Measurements from ENCODE around the gene MBNL2. TPM values are rescaled to one million over a fixed set of nuclear protein-coding genes. Genes with fewer than 3 reads are reported as not detected.

Gene MBNL2
- total and polyA plus RNA-seq, 11 donors: 18.5 to 100 (median 81.4) TPM

DNA sequence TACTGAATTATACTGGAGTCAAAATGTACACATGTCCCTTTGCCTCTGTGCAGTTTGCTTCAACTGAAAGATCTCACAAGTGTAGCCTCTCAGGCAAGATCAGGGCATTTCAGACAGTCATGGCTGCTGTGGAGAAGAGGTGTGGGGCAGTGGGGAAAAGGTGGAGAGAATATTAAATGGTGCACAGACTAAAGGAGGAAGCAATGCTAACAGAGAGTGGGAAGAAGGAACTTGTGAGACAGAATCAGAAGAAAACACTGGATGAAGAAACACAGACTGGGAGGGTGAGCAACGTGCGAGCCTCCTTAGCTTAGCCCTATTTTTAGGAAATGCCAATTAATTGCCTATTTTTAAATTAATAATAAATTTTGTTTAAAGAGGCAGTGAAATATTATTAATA lies 162.2 kb downstream of the MBNL2 start:
- intact Hi-C loops (cut with DNase I): loop anchor here in 1 of 10 donors (10.0 kb wide), 1 partner anchor 190 kb away; no protein-coding TSS in a partner anchor
- Histone ChIP-seq H3K9me3 (no peaks in the 10 kb centered on the region), H3K36me3 (peaks cover 0 to 55% (median 12%) of the 10 kb centered on the region in 9 donors), H3K27ac (peak overlapping the region in 1 of 12 donors; percentile 75), H3K27me3 (no peaks in the 10 kb centered on the region), H3K4me3 (no peak overlapping the region), H3K4me1 (peaks cover 0 to 59% (median 12%) of the 10 kb centered on the region in 12 donors)
- DNase-seq (no peak), ATAC-seq (peak in 2 of 4 donors; percentile 13 to 31)
- WGBS, 4 donors: 56 to 69% (median 60%) methylated on average over 2 of the region's 2 CpGs
- TF ChIP-seq CTCF (IDR thresholded peaks at IDR 0.05) (no peak), POLR2A (IDR thresholded peaks at IDR 0.05) (no peak)

DNA sequence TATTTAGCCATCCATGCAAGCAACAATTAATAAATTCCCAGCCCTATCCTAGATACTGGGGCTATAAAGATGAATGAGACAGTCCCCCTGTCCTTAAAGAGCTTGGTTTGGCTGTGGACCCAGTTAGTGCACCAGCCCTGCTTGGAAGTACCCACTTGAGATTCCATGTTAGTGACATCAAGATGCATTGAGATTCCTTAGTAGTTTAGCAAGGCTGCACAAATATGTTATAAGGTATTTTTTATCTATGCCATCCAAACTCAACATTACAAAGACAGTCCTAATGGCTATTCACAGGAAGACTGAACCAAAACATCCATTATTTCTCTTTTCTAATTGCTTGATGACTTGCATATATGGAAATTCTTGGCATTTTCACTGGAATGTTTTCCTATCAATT lies 163.0 kb downstream of the MBNL2 start:
- Histone ChIP-seq H3K27me3 (no peaks in the 10 kb centered on the region), H3K36me3 (peaks cover 0 to 48% (median 12%) of the 10 kb centered on the region in 9 donors), H3K9me3 (no peaks in the 10 kb centered on the region), H3K27ac (peak overlapping the region in 1 of 12 donors; percentile 82), H3K4me1 (peaks cover 0 to 59% (median 12%) of the 10 kb centered on the region in 12 donors), H3K4me3 (no peak overlapping the region)
- ATAC-seq: peak in 3 of 4 donors; percentile 41 to 50 (median 47)
- no peak for DNase-seq
- TF ChIP-seq CTCF (IDR thresholded peaks at IDR 0.05) (no peak), POLR2A (IDR thresholded peaks at IDR 0.05) (no peak)
- intact Hi-C loops (cut with DNase I): loop anchor here in 1 of 10 donors (10.0 kb wide), 1 partner anchor 190 kb away; no protein-coding TSS in a partner anchor

DNA sequence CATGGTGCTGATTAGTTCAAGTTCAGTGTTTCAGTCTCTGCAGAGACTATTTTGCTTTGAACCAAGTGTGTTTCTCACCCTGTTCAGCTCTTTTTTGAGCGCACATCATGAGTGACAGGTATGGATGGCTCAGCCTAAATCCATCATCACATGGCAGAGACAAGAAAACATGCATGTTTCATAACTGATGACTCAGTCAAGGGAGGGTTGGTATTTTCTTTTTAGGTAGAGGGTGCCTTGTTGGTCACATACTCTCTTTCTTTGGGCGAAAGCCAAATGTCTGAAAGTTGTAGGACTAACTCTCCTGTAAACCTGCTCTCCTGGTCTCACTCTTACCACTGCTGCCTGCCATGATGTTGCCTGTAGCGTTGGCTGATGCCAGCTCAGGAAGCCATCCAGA lies 163.7 kb downstream of the MBNL2 start:
- H3K4me3 ChIP-seq: no peak overlapping the region
- H3K4me1 ChIP-seq: peaks cover 0 to 59% (median 12%) of the 10 kb centered on the region in 12 donors
- 85 to 95% (median 92%) methylated on average over 3 of the region's 3 CpGs for WGBS, 4 donors
- H3K27ac ChIP-seq: peak overlapping the region in 3 of 12 donors; percentile 12 to 82 (median 20)
- TF ChIP-seq CTCF (IDR thresholded peaks at IDR 0.05) (no peak), POLR2A (IDR thresholded peaks at IDR 0.05) (no peak)
- intact Hi-C loops (cut with DNase I): loop anchor here in 1 of 10 donors (10.0 kb wide), 1 partner anchor 189 kb away; no protein-coding TSS in a partner anchor
- ATAC-seq (no peak), DNase-seq (no peak)
- peaks cover 0 to 48% (median 9%) of the 10 kb centered on the region in 9 donors for H3K36me3 ChIP-seq
- no peaks in the 10 kb centered on the region for H3K9me3 ChIP-seq
- H3K27me3 ChIP-seq: no peaks in the 10 kb centered on the region

- Histone ChIP-seq H3K4me3 (no peak overlapping the region), H3K27ac (peak overlapping the region in 2 of 12 donors; percentile 31 to 82), H3K9me3 (no peaks in the 10 kb centered on the region), H3K4me1 (peaks cover 0 to 59% (median 14%) of the 10 kb centered on the region in 12 donors), H3K36me3 (peaks cover 0 to 50% (median 17%) of the 10 kb centered on the region in 9 donors), H3K27me3 (no peaks in the 10 kb centered on the region)
- no peak for TF ChIP-seq CTCF (IDR thresholded peaks at IDR 0.05)
- TF ChIP-seq POLR2A (IDR thresholded peaks at IDR 0.05): no peak
- DNase-seq (peak in 3 of 5 donors; percentile 32 to 62 (median 54)), ATAC-seq (peak in 3 of 4 donors; percentile 43 to 67 (median 54))
- intact Hi-C loops (cut with DNase I): loop anchor here in 1 of 10 donors (10.0 kb wide), 1 partner anchor 188 kb away; no protein-coding TSS in a partner anchor
- WGBS, 4 donors: 73 to 93% (median 89%) methylated on average over 4 of the region's 4 CpGs
Observed at GRCh38 chr13:97386801-97387484, 164.8 kb downstream of the MBNL2 start.
